GM10266 (cell line): ENCODE measurements around the gene WDFY4.

Source experiments
- DNase-seq: peaks from one replicate; pipeline ENCODE4 v3.0.0; 2012; ENCODE audit errors: extremely low spot score
- TF ChIP-seq, protein P1 (sequence below): IDR thresholded peaks from 2 replicates; pipeline ENCODE4 v1.5.1; 2012; ENCODE audit warnings: mild to moderate bottlenecking, low read depth; ENCODE audit not compliant: control insufficient read depth, insufficient read depth; ENCODE audit errors: missing control alignments

Gene WDFY4

GRCh38 chr10:48759113-48759901 is 74.6 kb downstream of the WDFY4 start:
- TF ChIP-seq, protein P1, sequence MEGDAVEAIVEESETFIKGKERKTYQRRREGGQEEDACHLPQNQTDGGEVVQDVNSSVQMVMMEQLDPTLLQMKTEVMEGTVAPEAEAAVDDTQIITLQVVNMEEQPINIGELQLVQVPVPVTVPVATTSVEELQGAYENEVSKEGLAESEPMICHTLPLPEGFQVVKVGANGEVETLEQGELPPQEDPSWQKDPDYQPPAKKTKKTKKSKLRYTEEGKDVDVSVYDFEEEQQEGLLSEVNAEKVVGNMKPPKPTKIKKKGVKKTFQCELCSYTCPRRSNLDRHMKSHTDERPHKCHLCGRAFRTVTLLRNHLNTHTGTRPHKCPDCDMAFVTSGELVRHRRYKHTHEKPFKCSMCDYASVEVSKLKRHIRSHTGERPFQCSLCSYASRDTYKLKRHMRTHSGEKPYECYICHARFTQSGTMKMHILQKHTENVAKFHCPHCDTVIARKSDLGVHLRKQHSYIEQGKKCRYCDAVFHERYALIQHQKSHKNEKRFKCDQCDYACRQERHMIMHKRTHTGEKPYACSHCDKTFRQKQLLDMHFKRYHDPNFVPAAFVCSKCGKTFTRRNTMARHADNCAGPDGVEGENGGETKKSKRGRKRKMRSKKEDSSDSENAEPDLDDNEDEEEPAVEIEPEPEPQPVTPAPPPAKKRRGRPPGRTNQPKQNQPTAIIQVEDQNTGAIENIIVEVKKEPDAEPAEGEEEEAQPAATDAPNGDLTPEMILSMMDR, result no peak
- DNase-seq, result peak; percentile 26

DNA sequence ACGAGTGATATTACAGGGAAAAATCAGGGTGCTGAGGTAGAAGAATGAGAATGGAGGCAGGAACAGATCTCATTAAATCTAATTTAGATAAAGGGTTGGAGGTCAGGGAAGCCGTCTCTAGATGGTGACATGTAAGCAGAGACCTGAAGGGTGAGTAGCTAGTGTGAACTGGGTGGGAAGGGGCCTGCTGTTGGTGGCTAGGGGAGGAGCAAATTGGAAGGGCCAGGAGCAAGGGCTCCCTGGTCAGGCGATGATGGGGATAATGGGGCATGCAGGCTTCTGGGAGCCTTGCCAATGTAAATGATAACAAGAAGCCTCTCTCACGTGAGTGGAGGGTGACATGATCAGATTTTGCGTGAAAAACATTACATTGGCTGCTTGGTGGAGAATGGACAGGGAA is 76.3 kb downstream of the WDFY4 start:
- DNase-seq, result no peak
- TF ChIP-seq, protein P1, result no peak

GRCh38 chr10:48762064-48763042 is 77.7 kb downstream of the WDFY4 start:
- DNase-seq, result no peak
- TF ChIP-seq, protein P1, result no peak

DNA sequence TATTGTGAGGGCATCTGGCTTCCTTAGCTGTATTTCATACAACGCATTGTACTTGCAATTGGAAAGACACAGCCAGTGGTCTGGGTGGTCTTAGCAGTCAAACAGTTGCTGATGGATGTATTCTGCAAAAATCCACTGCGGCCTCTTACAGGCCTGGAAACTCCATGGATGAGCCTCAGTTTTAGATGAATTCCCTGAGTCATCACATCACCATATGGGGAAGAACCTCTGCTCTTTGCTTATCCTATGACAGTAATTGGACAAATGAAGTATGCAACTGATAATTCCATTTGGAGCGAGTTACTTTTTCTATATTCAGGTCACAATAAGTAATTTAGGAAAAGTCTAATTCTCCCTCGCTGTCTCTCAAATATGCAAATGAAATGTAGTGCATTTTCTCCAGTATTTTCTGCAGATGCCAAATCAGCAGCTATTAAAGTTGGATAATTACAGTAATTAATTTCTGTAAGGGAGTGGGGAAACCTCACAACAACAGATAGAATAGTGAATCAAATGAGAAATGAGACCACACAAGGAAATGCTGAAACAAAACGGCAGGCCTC is 78.8 kb downstream of the WDFY4 start:
- no peak for DNase-seq
- TF ChIP-seq, protein P1, result no peak

DNA sequence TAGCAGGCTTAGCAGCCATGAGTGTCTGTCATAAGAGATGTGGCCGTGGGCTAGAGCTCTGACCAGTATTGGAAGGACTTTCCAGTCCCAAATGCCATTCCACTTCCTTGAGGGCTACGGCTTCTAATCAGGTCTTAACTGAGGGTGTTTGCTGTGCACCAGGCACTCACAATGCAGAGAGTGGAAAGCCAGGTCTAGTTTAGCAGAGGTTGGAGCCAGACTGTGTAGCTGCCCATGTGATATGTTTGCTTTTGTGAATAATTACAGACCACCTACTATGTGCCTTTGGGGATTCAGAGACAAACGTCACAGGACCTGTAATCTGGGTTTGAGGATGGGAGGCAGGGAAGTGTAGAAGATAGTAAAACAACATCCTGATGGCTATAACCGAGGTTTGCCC is 79.8 kb downstream of the WDFY4 start:
- TF ChIP-seq, protein P1, result no peak
- no peak for DNase-seq

DNA sequence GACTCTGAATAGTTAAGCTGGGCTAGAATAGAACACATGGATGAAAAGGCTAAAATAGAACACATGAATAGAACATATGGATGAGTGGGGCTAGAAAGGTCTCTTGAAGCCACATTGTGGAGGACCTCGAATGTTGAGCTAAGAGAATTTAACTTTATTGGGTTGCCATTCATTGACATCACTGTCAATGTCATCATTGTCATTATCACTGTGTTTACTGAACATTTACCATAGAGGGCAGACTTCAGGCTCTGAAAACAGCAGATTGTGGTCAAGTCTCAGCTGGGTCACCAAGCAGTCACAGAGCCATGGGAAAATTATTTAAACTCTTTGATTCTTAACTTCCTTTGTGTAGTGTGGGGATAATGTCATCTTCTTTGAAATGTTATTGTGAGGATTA is 80.4 kb downstream of the WDFY4 start:
- DNase-seq, result peak; percentile 52
- TF ChIP-seq, protein P1, result peak; percentile 48
